Measurements from ENCODE around the gene INTS11. TPM values are rescaled to one million over a fixed set of nuclear protein-coding genes. Genes with fewer than 3 reads are reported as not detected.
A peak's percentile ranks its signal among the peaks of the same experiment; 100 is the strongest.

The INTS11 gene
- total RNA-seq, 6 experiments from 2014 or later, result 35.1 to 52.4 (median 43.5) TPM

DNA sequence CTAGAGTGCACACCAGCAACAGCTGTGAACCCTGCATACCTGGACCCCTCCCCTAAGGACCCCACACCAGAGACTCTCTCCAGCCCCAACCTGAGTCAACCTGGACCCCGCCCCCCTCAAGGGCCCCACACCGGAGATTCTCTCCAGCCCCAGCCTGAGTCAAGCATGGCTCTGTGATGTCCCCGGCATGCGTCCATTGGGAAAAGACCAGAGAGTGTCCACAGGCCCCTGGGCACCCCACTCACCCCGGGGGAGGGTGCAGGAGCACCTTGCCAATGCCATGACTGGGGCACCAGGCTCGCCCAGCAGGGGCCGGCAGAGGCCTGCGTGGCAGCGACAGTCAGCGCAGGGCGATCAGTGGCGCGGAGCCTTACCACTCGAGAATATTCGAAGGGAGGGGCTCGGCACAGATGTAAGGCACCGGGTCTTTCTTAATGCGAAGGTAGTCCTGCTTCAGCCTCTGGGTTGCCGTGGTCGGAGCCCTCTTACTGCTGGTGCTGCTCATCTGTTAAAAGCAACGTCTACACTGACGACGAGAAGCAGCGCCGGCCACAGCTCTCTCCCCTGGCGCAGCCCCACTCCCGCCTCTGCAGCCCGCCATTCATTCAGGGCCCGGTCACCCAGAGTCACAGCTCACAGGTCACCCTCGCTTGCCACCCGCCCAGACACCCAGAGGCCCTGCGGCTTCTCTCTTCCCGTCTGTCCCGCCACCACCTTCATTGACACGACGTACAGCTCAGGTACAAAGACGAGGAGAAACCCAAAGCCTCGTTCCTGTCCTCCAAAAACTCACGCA, 56.8 kb downstream of the INTS11 start:
- WGBS (ENCODE audit: insufficient coverage, low coverage, low lambda C conversion rate, missing lambda C conversion rate), result 85% methylated on average over 4 of the region's 39 CpGs
- DNase-seq (peak in 1 of 3 donors; percentile 45), ATAC-seq (no peak)
- no peak for TF ChIP-seq POLR2A (IDR thresholded peaks at IDR 0.05)
- TF ChIP-seq, protein P1, sequence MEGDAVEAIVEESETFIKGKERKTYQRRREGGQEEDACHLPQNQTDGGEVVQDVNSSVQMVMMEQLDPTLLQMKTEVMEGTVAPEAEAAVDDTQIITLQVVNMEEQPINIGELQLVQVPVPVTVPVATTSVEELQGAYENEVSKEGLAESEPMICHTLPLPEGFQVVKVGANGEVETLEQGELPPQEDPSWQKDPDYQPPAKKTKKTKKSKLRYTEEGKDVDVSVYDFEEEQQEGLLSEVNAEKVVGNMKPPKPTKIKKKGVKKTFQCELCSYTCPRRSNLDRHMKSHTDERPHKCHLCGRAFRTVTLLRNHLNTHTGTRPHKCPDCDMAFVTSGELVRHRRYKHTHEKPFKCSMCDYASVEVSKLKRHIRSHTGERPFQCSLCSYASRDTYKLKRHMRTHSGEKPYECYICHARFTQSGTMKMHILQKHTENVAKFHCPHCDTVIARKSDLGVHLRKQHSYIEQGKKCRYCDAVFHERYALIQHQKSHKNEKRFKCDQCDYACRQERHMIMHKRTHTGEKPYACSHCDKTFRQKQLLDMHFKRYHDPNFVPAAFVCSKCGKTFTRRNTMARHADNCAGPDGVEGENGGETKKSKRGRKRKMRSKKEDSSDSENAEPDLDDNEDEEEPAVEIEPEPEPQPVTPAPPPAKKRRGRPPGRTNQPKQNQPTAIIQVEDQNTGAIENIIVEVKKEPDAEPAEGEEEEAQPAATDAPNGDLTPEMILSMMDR (IDR thresholded peaks at IDR 0.05), result no peak
- no peaks in the 10 kb centered on the region for H3K9me3 ChIP-seq
- no peak overlapping the region for H3K27ac ChIP-seq
- no peak overlapping the region for H3K4me3 ChIP-seq
- peaks cover 0 to 21% (median 10%) of the 10 kb centered on the region in 4 donors for H3K4me1 ChIP-seq
- intact Hi-C loops (cut with DNase I), result loop anchor here in 1 of 2 donors (10.0 kb wide), 1 partner anchor 143 kb away; no protein-coding TSS in a partner anchor
- no peaks in the 10 kb centered on the region for H3K27me3 ChIP-seq
- H3K36me3 ChIP-seq, result peaks cover 0 to 32% (median 5%) of the 10 kb centered on the region in 4 donors

- intact Hi-C loops (cut with DNase I), result loop anchor here in 1 of 2 donors (10.0 kb wide), 1 partner anchor 140 kb away; no protein-coding TSS in a partner anchor
- Histone ChIP-seq H3K4me1 (no peaks in the 10 kb centered on the region), H3K27ac (no peak overlapping the region), H3K27me3 (no peaks in the 10 kb centered on the region), H3K36me3 (peaks cover 0 to 47% (median 9%) of the 10 kb centered on the region in 4 donors), H3K9me3 (no peaks in the 10 kb centered on the region), H3K4me3 (no peak overlapping the region)
- no peak for ATAC-seq
- TF ChIP-seq, protein P1 (IDR thresholded peaks at IDR 0.05), result peak in 1 of 4 donors; percentile 8
- TF ChIP-seq POLR2A (IDR thresholded peaks at IDR 0.05), result no peak
- 64% methylated on average over 1 of the region's 10 CpGs for WGBS (ENCODE audit: insufficient coverage, low coverage, low lambda C conversion rate, missing lambda C conversion rate)
- DNase-seq, result no peak
These were observed 59.6 kb downstream of the INTS11 start for GRCh38 chr1:1264868-1265272.

DNA sequence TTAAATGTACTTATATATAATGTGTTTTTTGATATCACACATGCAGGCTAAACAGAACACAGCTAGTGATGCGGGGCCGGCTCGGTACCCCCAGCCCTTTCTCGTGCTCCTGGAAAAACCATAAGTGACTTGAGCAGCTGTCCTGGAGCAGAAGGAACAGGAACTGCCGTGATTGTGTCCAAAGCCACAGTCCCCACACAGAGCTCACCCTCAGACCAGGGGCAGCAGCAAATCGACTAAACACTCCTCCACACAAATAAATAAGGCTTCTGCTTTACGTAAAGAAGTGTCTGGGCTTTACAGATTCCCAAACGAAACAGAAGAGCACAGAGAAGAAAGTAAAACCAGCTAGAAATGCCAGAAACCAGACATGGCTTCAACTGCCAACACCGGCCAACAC, 60.4 kb downstream of the INTS11 start:
- TF ChIP-seq, protein P1 (IDR thresholded peaks at IDR 0.05), result no peak
- no peak for TF ChIP-seq POLR2A (IDR thresholded peaks at IDR 0.05)
- ATAC-seq, result no peak

DNA sequence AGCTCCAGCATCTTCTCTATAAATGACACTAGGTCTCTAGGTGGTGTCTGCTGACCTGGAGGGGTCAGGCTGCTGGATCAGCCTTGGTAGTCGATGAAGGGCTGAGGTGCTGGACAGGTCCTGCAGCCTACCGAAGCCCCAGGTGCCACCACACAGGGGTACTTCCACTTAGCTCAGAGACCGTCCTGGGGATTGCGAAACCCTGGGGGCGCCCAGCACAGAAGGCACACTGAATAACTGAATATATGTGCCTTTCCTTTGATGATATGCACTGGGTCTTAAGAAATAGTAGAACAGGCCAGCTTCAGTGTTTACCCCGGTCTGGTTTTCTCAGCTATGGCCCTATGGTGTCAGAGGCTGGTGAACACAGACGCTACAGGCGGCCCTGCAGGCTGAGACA, 61.7 kb downstream of the INTS11 start:
- DNase-seq (no peak), ATAC-seq (no peak)
- no peak overlapping the region for H3K4me3 ChIP-seq
- H3K9me3 ChIP-seq, result no peaks in the 10 kb centered on the region
- peaks cover 0 to 46% (median 9%) of the 10 kb centered on the region in 4 donors for H3K36me3 ChIP-seq
- no peak overlapping the region for H3K27ac ChIP-seq
- H3K27me3 ChIP-seq, result no peaks in the 10 kb centered on the region
- 88% methylated on average over 3 of the region's 8 CpGs for WGBS (ENCODE audit: insufficient coverage, low coverage, low lambda C conversion rate, missing lambda C conversion rate)
- no peaks in the 10 kb centered on the region for H3K4me1 ChIP-seq
- intact Hi-C loops (cut with DNase I), result loop anchor here in 1 of 2 donors (10.0 kb wide), 1 partner anchor 138 kb away; no protein-coding TSS in a partner anchor
- TF ChIP-seq, protein P1 (IDR thresholded peaks at IDR 0.05), result no peak
- no peak for TF ChIP-seq POLR2A (IDR thresholded peaks at IDR 0.05)

More for the DNA sequence above, 60.4 kb downstream of the INTS11 start:
- Histone ChIP-seq H3K27me3 (no peaks in the 10 kb centered on the region), H3K4me3 (no peak overlapping the region), H3K27ac (no peak overlapping the region), H3K36me3 (peaks cover 0 to 47% (median 9%) of the 10 kb centered on the region in 4 donors), H3K4me1 (no peaks in the 10 kb centered on the region), H3K9me3 (no peaks in the 10 kb centered on the region)
- WGBS (ENCODE audit: insufficient coverage, low coverage, low lambda C conversion rate, missing lambda C conversion rate), result 84% methylated on average over 5 of the region's 9 CpGs
- intact Hi-C loops (cut with DNase I), result loop anchor here in 1 of 2 donors (10.0 kb wide), 1 partner anchor 139 kb away; no protein-coding TSS in a partner anchor
- DNase-seq, result no peak

Measured in right lobe of liver (tissue), 6 donors.